ENCODE measurements around the gene TAMALIN.

DNA sequence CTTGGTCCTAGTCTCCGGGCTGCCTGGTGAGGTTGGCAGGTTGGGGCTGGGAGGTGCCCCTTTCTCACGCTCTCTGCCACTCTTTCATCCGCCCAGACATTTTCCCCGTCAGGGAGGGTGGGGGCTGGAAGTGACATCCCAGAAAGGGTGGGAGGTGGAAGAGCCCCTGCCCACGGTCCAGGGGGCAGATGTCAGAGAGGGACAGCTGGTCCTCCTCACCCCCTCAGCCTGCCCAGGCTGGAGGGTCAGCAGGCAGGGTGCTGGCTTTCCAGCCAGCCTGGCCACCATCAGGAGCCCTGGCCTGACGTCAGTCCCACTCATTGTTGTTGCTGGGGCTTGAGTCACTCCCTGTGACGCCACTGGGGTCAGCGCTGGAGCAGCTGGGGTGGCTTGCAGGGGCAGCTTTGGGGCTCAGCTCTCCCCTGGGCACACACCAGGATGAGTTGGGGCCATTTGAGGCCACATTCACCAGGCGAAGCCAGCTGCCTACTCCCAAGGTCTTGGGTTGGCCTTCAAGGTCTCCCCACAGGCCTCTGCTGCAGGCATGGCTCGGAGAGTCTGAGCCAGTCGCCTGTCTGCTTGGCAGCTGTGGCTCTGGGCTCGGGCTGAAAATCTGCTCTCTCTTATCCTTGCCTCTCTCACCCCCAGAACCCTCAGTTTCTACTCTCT is 57.4 kb downstream of the TAMALIN start:
- no peak for TF ChIP-seq EZH2phosphoT487 (IDR thresholded peaks at IDR 0.05; ENCODE audit: low read length)
- TF ChIP-seq, protein P1, sequence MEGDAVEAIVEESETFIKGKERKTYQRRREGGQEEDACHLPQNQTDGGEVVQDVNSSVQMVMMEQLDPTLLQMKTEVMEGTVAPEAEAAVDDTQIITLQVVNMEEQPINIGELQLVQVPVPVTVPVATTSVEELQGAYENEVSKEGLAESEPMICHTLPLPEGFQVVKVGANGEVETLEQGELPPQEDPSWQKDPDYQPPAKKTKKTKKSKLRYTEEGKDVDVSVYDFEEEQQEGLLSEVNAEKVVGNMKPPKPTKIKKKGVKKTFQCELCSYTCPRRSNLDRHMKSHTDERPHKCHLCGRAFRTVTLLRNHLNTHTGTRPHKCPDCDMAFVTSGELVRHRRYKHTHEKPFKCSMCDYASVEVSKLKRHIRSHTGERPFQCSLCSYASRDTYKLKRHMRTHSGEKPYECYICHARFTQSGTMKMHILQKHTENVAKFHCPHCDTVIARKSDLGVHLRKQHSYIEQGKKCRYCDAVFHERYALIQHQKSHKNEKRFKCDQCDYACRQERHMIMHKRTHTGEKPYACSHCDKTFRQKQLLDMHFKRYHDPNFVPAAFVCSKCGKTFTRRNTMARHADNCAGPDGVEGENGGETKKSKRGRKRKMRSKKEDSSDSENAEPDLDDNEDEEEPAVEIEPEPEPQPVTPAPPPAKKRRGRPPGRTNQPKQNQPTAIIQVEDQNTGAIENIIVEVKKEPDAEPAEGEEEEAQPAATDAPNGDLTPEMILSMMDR (IDR thresholded peaks at IDR 0.05; ENCODE audit: low read length): no peak

Data from MM.1S (cell line).